Upper lobe of right lung (tissue), 1 donor: ENCODE data around the gene VPS13D. TPM values are rescaled to one million over a fixed set of nuclear protein-coding genes. Genes with fewer than 3 reads are reported as not detected.

Source experiments
- ATAC-seq: fragments of 200-7000 bp; cut with Tn5 transposase; one replicate; pipeline ENCODE4 v1.9.1; 2020; ENCODE audit warnings: mild to moderate bottlenecking, moderate library complexity
- DNase-seq: peaks from one replicate; pipeline ENCODE4 v3.0.0-alpha.2; 2020
- H3K27ac ChIP-seq: fragments of 200-600 bp; one replicate; pipeline ENCODE4 v1.8.0; 2022
- H3K27me3 ChIP-seq: fragments of 200-600 bp; one replicate; pipeline ENCODE4 v1.8.0; 2022; ENCODE audit warnings: mild to moderate bottlenecking
- H3K36me3 ChIP-seq: fragments of 200-600 bp; one replicate; pipeline ENCODE4 v1.8.0; 2022
- H3K4me1 ChIP-seq: fragments of 200-600 bp; one replicate; pipeline ENCODE4 v1.8.0; 2022
- H3K4me3 ChIP-seq: fragments of 200-600 bp; one replicate; pipeline ENCODE4 v1.8.0; 2022; ENCODE audit warnings: mild to moderate bottlenecking
- H3K9me3 ChIP-seq: fragments of 200-600 bp; one replicate; pipeline ENCODE4 v1.8.0; 2022
- CTCF ChIP-seq: fragments of 200-600 bp; IDR thresholded peaks from one replicate; pipeline ENCODE4 v1.8.0; 2022; ENCODE audit warnings: antibody characterized with exemption
- intact Hi-C: fragments of 100-400 bp; cut with DNase I; formaldehyde crosslinking; loops from one replicate; pipeline ENCODE4 v1.11.0; 2022
- total RNA-seq: library from RNA; stranded (reverse); fragmentation: NEBNext Ultra II Directional; extraction: Animal tissue kit (Norgen Biotek cat#: 25700); gene quantifications from one replicate; pipeline ENCODE4 v1.2.1, GENCODE V29; 2021
- donor health status: DM: no; HTN: yes; CAD: no; lungs with severe emphysema.

The VPS13D gene
- total RNA-seq, 1 donor from 2014 or later: 74.7 TPM

- Histone ChIP-seq H3K27ac (no peak overlapping the region), H3K36me3 (peaks cover 78% of the 10 kb centered on the region), H3K4me1 (no peaks in the 10 kb centered on the region), H3K27me3 (no peaks in the 10 kb centered on the region), H3K9me3 (no peaks in the 10 kb centered on the region), H3K4me3 (no peak overlapping the region)
- intact Hi-C loops: no loop called here
- no peak for DNase-seq
- no peak for ATAC-seq
- TF ChIP-seq CTCF: no peak
Observed at GRCh38 chr1:12285496-12286143, 55.8 kb downstream of the VPS13D start.

- no peaks in the 10 kb centered on the region for H3K9me3 ChIP-seq
- no peak overlapping the region for H3K4me3 ChIP-seq
- no peaks in the 10 kb centered on the region for H3K4me1 ChIP-seq
- no peak for ATAC-seq
- no peak for TF ChIP-seq CTCF
- H3K27ac ChIP-seq: no peak overlapping the region
- intact Hi-C loops: no loop called here
- H3K27me3 ChIP-seq: no peaks in the 10 kb centered on the region
- DNase-seq: no peak
- H3K36me3 ChIP-seq: peaks cover 76% of the 10 kb centered on the region
Observed at GRCh38 chr1:12287869-12288268, 58.0 kb downstream of the VPS13D start.

DNA sequence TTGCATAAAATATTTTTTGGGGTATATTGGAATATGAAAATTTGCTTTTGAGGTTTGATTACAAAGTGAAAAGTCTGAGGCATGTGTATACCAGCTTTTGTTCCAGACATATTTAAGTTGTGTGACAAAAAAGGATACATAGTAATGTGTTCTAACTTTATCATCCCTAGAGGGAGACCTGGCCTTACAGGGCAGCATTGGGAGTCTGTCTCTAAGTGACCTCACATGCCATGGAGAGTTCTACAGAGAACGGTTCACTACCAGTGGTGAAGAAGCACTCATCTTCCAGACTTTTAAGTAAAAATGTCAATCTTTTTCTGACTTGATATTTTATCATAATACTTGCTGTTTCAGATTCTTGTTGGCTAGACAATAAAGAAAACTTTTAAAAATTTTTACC lies 61.0 kb downstream of the VPS13D start:
- H3K27ac ChIP-seq: no peak overlapping the region
- ATAC-seq: no peak
- H3K36me3 ChIP-seq: peaks cover 79% of the 10 kb centered on the region
- H3K4me1 ChIP-seq: no peaks in the 10 kb centered on the region
- no peak for DNase-seq
- H3K4me3 ChIP-seq: no peak overlapping the region
- no peak for TF ChIP-seq CTCF
- no peaks in the 10 kb centered on the region for H3K9me3 ChIP-seq
- no peaks in the 10 kb centered on the region for H3K27me3 ChIP-seq
- intact Hi-C loops: no loop called here

DNA sequence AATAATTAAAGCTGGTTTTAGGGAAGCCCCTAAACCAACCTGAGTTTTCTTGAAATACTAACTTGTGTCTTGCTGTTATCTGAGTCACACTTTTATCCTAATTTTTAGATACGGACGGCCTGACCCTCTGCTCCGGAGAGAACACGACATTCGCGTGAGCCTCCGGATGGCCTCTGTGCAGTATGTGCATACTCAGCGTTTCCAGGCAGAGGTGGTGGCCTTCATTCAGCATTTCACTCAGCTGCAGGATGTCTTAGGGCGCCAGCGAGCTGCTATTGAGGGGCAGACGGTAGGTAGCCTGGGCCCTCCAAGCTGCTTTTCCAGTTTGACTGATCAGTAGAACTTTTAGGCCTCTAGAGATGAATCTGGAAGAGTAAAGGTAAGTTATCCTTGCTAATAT lies 63.6 kb downstream of the VPS13D start:
- H3K27ac ChIP-seq: no peak overlapping the region
- intact Hi-C loops: no loop called here
- peaks cover 96% of the 10 kb centered on the region for H3K36me3 ChIP-seq
- no peaks in the 10 kb centered on the region for H3K27me3 ChIP-seq
- DNase-seq (no peak), ATAC-seq (no peak)
- TF ChIP-seq CTCF: no peak
- H3K9me3 ChIP-seq: no peaks in the 10 kb centered on the region
- no peaks in the 10 kb centered on the region for H3K4me1 ChIP-seq
- H3K4me3 ChIP-seq: no peak overlapping the region

DNA sequence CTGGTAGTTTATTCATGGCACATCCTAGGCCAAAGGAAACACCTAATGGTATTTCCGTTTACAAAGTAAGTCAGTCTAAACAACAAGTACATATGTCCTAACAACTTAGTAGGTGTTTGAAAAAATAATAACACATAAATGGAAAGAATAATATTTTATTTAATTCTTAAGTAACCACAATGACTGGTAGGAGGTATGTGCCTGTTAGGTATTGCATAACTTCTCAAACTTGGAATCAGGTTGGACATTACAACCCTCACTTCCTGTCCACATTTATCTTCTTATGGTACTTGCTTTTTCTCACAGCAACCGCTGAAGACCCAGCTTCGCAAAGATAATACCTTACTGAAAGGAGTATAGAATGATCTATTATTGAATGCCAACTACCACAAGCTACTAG lies 64.2 kb downstream of the VPS13D start:
- H3K9me3 ChIP-seq: no peaks in the 10 kb centered on the region
- no peak overlapping the region for H3K27ac ChIP-seq
- no peaks in the 10 kb centered on the region for H3K27me3 ChIP-seq
- peaks cover 91% of the 10 kb centered on the region for H3K36me3 ChIP-seq
- no peak for TF ChIP-seq CTCF
- ATAC-seq (no peak), DNase-seq (no peak)
- no peak overlapping the region for H3K4me3 ChIP-seq
- no peaks in the 10 kb centered on the region for H3K4me1 ChIP-seq
- intact Hi-C loops: no loop called here

DNA sequence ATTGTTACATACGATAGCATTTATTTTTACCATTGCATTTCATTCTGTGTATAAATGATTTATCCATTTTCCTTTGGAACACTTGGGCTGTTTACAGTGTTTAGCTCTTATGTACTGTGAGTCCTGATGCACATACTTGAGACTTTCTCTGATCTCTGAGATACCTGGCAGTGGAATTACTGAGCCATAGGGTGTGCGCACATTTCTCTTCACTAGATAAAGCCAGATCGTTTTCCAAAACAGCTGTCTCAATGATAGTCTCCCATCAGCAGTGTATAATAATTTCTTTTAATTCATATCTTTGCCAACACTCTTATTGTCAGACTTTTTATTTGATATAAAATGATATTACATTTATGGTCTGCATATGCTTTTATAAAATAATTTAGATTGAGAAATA lies 66.2 kb downstream of the VPS13D start:
- Histone ChIP-seq H3K4me3 (no peak overlapping the region), H3K9me3 (no peaks in the 10 kb centered on the region), H3K27me3 (no peaks in the 10 kb centered on the region), H3K4me1 (no peaks in the 10 kb centered on the region), H3K36me3 (peaks cover 88% of the 10 kb centered on the region), H3K27ac (no peak overlapping the region)
- no peak for TF ChIP-seq CTCF
- ATAC-seq (no peak), DNase-seq (no peak)
- intact Hi-C loops: no loop called here
